ENCODE data around the gene ATP12A. TPM values are rescaled to one million over a fixed set of nuclear protein-coding genes. Genes with fewer than 3 reads are reported as not detected.
A peak's percentile ranks its signal among the peaks of the same experiment; 100 is the strongest.

The ATP12A gene
- total RNA-seq, 1 experiment from 2014 or later = not detected

GRCh38 chr13:24662195-24663088 lies 17.8 kb upstream of the ATP12A start:
- no peak for DNase-seq (ENCODE audit: low read depth)

DNA sequence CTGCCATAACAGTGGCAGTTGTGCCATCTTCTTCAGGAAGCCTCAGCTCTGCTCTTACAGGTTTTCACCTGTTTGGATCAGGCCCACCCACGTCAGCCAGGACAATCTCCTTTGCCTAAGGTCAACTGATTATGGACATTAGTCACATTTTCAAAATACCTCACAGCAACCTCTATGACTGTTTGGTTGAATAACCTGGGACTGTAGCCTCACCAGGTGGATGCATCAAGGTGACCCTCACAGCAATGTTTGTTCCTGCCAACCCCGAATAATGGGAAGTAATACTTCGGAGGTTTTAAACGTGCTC lies 17.2 kb upstream of the ATP12A start:
- DNase-seq (ENCODE audit: low read depth) = no peak

DNA sequence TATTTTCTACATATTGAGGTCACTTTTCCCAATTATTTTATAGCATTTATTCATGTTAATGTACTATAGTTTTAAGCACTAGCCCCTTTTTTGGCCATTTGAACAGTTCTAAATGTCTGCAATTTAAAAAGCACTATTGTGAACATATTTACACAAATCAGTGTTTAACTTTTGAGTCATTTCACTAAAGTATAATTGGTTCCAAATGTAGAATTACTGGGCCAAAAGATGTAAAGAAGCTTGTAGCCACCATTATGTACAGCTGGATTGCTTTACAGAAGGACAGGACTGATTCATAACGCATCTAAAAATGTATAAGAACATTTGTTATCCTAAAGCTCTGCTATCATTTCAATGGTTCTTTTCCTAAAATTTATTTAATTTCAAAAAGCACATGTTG lies 16.6 kb upstream of the ATP12A start:
- no peak for DNase-seq (ENCODE audit: low read depth)

- DNase-seq (ENCODE audit: low read depth) = peak; percentile 94
Measured at GRCh38 chr13:24664726-24665409, 15.3 kb upstream of the ATP12A start.

DNA sequence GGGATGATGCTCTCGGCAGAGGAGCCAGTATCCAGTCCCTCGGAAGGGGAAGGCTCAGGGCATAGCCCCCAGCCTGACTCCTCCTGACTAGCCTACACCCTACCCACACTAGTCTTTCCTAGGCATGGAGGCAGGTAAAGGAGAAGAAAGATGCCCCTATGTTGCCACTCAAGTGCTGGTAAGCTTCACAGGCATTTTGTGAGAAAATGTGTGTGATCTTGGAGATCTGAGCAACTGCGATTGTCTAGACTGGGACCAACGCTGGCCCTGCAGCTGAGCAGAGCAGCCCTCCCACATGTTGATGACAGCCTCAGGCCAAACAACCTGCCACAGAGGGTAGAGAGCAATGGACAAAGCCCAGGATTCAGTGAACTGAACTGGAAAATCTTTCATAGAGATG lies 11.7 kb upstream of the ATP12A start:
- no peak for DNase-seq (ENCODE audit: low read depth)

- peak; percentile 75 for DNase-seq (ENCODE audit: low read depth)
Measured at GRCh38 chr13:24668955-24669582, 11.1 kb upstream of the ATP12A start.

DNA sequence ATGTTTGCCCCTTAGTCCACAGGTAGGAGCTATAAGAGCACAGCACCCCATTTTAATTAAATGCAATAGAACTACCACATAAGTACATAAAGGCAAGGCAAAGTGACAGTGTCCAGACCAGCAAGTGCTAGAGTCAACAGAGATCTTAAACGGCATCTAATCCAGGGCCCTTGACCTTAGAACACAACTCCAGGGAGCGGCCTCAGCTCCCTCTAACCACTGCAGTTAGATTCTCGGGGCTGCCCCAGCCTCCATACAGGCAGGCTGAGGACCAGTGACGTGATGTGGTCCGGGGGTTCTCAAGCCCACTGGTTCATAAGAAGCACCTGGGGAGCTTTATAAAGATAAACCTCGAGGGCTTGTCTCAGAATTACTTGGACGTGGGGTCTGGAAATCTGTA lies 10.0 kb upstream of the ATP12A start:
- DNase-seq (ENCODE audit: low read depth) = no peak

- DNase-seq (ENCODE audit: low read depth) = peak; percentile 52
Measured at GRCh38 chr13:24670961-24671381, 9.2 kb upstream of the ATP12A start.

GRCh38 chr13:24671386-24672113 lies 8.7 kb upstream of the ATP12A start:
- DNase-seq (ENCODE audit: low read depth) = peak; percentile 79

- no peak for DNase-seq (ENCODE audit: low read depth)
Measured at GRCh38 chr13:24672141-24673132, 7.8 kb upstream of the ATP12A start.

GRCh38 chr13:24675806-24676570 lies 4.2 kb upstream of the ATP12A start:
- DNase-seq (ENCODE audit: low read depth) = no peak

GRCh38 chr13:24678151-24678550 lies 2.1 kb upstream of the ATP12A start:
- DNase-seq (ENCODE audit: low read depth) = no peak

- DNase-seq (ENCODE audit: low read depth) = no peak
Measured at GRCh38 chr13:24679686-24680085, 522 bp upstream of the ATP12A start.

DNA sequence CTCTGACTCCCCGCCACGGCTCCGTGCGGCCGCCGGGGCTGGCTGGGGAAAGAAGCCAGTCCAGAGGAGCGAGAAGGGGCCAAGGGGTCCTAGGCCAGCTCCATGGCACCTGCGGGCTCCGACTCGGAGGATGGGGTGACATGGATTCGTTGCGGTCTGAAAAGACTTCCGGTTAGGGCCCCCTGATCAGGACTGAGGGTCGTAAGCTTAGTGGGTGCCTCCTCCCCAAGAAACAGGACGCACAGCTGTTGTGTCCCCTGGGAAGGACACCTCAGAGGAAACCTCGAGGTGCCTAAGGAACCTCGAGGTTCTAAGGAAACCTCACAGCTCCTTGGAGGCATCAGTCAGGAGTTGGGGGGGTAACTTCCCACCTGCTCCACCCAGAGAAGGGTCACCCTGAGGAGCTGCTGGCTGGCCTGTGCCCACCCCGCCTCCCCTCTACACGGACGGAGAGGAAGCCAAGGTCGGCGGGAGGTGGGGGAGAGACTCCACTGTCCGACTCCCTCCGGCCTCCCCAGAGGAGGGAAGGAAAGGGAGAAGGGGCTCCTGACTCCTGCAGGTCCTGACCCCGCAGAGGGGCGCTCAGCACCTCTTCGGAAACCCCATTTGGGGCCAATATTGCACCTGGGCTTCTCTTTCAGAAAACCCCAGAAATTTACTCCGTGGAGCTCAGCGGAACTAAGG lies 855 bp downstream of the ATP12A start:
- no peak for DNase-seq (ENCODE audit: low read depth)

GRCh38 chr13:24681930-24682329 lies 1.7 kb downstream of the ATP12A start:
- DNase-seq (ENCODE audit: low read depth) = no peak

DNA sequence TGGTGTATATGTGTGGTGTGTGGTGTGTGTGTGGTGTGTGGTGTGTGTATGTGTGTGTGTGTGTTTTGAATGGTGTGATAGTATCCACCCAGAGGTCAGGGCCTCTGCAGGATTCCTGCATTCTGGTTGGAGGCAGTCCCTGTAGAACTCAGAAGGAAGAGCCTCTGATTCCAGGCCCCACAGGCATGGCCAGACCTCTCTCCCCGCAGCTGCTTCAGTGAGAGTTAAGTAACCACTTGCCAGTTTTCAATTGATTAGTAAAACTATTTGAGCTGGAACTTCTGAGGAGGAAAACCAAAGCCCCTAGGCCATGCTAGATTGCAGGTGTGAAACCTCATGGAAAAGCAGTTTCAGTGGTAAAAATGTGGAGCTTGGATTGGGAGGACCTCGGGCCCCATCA lies 2.1 kb downstream of the ATP12A start:
- no peak for DNase-seq (ENCODE audit: low read depth)

- DNase-seq (ENCODE audit: low read depth) = no peak
Measured at GRCh38 chr13:24683351-24683750, 3.1 kb downstream of the ATP12A start.

- peak; percentile 56 for DNase-seq (ENCODE audit: low read depth)
Measured at GRCh38 chr13:24683838-24684599, 3.8 kb downstream of the ATP12A start.
